ENCODE data around the gene DEAF1.

DNA sequence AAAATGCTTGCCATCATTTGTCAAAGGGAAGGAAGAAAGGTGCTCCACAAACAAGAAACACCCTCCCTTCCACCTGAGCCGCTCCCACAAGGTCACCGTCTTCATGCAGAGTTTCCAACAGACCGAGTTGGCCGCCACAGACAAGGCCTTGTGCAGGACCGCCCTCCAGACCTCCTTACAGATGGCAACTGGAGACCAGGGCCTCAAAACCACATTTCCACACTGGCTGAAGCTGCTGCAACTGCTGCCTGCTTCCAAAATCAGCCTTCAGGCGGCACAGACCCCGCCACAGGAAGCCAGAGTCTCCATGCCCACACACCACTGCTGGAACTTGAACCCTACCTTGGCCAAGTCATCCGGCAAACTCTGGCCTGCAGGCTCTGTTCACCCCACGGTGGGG lies 6.3 kb downstream of the DEAF1 start:
- TF ChIP-seq POLR2A (IDR thresholded peaks at IDR 0.05; ENCODE audit: low read length): no peak
- TF ChIP-seq GATA1 (IDR thresholded peaks at IDR 0.05; ENCODE audit: low read depth, low read length): no peak
